SK-MEL-5 (cell line): ENCODE measurements around the gene TRIM31. TPM values are rescaled to one million over a fixed set of nuclear protein-coding genes. Genes with fewer than 3 reads are reported as not detected.

Experiments
- DNase-seq: peaks from one replicate; pipeline ENCODE4 v3.0.0-alpha.2; 2016; ENCODE audit warnings: low read depth, low spot score
- in situ Hi-C: cut with HindIII; loops from 2 replicates; pipeline ENCODE4 v1.10.0; 2016; ENCODE audit warnings: low sequenced_read_pairs, high pct_unique_total_duplicates, low pct_unique_long_range_greater_than_20kb
- total RNA-seq: library from RNA; depleted of rRNA; stranded (reverse); fragments of >200 nt; shearing (Covaris generic); gene quantifications from 2 replicates; pipeline ENCODE4 v1.2.3, GENCODE V29; 2014

TRIM31 gene
- total RNA-seq, 1 experiment from 2014 or later = not detected

- no peak for DNase-seq
- in situ Hi-C loops = no loop called here
Measured at GRCh38 chr6:30097902-30098768, 14.8 kb downstream of the TRIM31 start.

GRCh38 chr6:30096829-30097228, 16.1 kb downstream of the TRIM31 start:
- no peak for DNase-seq
- in situ Hi-C loops = no loop called here

GRCh38 chr6:30093951-30094661, 18.8 kb downstream of the TRIM31 start:
- in situ Hi-C loops = no loop called here
- DNase-seq = no peak

- in situ Hi-C loops = no loop called here
Measured at GRCh38 chr6:30092852-30093543, 19.9 kb downstream of the TRIM31 start.

GRCh38 chr6:30091577-30092381, 21.1 kb downstream of the TRIM31 start:
- peak; percentile 62 for DNase-seq
- in situ Hi-C loops = no loop called here

More at GRCh38 chr6:30092852-30093543, 19.9 kb downstream of the TRIM31 start:
- DNase-seq = no peak

- in situ Hi-C loops = no loop called here
- DNase-seq = no peak
Measured at GRCh38 chr6:30087876-30088275, 25.0 kb downstream of the TRIM31 start.

GRCh38 chr6:30077218-30077617, 35.7 kb downstream of the TRIM31 start:
- in situ Hi-C loops = no loop called here
- no peak for DNase-seq

- in situ Hi-C loops = no loop called here
- no peak for DNase-seq
Measured at GRCh38 chr6:30075790-30076732, 36.8 kb downstream of the TRIM31 start.

GRCh38 chr6:30075094-30075789, 37.6 kb downstream of the TRIM31 start, which contains the start of gene RNF39:
Gene RNF39, minus strand, starts transcription at chr6:30075769. Its CDS starts 184 bp downstream, at chr6:30075585.
- no peak for DNase-seq
- in situ Hi-C loops = no loop called here

- in situ Hi-C loops = no loop called here
- no peak for DNase-seq
Measured at GRCh38 chr6:30074331-30075093, 38.4 kb downstream of the TRIM31 start.

GRCh38 chr6:30073489-30074235, 39.2 kb downstream of the TRIM31 start:
- in situ Hi-C loops = no loop called here
- no peak for DNase-seq

GRCh38 chr6:30071858-30072257, 41.0 kb downstream of the TRIM31 start:
- no peak for DNase-seq
- in situ Hi-C loops = no loop called here

GRCh38 chr6:30071081-30071818, 41.6 kb downstream of the TRIM31 start:
- in situ Hi-C loops = no loop called here
- no peak for DNase-seq
